ENCODE data around the gene DES. TPM values are rescaled to one million over a fixed set of nuclear protein-coding genes. Genes with fewer than 3 reads are reported as not detected.

DES gene
- total RNA-seq, 1 experiment from 2014 or later, result not detected

DNA sequence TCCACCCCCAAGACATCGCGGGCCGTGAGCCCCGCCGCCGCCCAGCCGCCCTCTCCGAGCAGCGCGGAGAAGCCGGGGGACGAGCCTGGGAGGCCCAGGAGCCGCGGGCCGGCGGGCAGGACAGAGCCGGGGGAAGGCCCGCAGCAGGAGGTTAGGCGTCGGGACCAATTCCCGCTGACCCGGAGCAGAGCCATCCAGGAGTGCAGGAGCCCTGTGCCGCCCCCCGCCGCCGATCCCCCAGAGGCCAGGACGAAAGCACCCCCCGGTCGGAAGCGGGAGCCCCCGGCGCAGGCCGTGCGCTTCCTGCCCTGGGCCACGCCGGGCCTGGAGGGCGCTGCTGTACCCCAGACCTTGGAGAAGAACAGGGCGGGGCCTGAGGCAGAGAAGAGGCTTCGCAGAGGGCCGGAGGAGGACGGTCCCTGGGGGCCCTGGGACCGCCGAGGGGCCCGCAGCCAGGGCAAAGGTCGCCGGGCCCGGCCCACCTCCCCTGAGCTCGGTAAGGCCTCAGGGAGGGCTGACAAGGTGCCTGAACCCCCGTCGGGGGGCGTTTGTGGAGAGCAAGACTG lies 30.7 kb downstream of the DES start:
- TF ChIP-seq, protein P1, sequence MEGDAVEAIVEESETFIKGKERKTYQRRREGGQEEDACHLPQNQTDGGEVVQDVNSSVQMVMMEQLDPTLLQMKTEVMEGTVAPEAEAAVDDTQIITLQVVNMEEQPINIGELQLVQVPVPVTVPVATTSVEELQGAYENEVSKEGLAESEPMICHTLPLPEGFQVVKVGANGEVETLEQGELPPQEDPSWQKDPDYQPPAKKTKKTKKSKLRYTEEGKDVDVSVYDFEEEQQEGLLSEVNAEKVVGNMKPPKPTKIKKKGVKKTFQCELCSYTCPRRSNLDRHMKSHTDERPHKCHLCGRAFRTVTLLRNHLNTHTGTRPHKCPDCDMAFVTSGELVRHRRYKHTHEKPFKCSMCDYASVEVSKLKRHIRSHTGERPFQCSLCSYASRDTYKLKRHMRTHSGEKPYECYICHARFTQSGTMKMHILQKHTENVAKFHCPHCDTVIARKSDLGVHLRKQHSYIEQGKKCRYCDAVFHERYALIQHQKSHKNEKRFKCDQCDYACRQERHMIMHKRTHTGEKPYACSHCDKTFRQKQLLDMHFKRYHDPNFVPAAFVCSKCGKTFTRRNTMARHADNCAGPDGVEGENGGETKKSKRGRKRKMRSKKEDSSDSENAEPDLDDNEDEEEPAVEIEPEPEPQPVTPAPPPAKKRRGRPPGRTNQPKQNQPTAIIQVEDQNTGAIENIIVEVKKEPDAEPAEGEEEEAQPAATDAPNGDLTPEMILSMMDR (conservative IDR thresholded peaks at IDR 0.05; ENCODE audit: low read depth, low read length), result no peak
- TF ChIP-seq EZH2phosphoT487 (IDR thresholded peaks at IDR 0.05; ENCODE audit: borderline replicate concordance, low read length), result no peak
- TF ChIP-seq EZH2 (IDR thresholded peaks at IDR 0.05; ENCODE audit: low read length, unreplicated experiment), result no peak
- H2AFZ ChIP-seq (ENCODE audit: low read length), result no peak overlapping the region
- H3K36me3 ChIP-seq (ENCODE audit: low read depth, low read length), result 0 out of 2 replicates have a peak, but pooled peaks cover 2% of the 10 kb centered on the region
- no TSS peak for BruUV-seq (replicated peaks)
- no peak for DNase-seq
- no peaks in the 10 kb centered on the region for H3K79me2 ChIP-seq (ENCODE audit: low read length)
- ChIA-PET POLR2A (ENCODE audit: unreplicated experiment) (no interaction called here), CTCF (no interaction called here)
- H3K4me1 ChIP-seq (ENCODE audit: insufficient read depth, low read length), result peaks cover 31% of the 10 kb centered on the region
- H3K27ac ChIP-seq (ENCODE audit: low read length), result no peak overlapping the region
- intact Hi-C loops (cut with micrococcal nuclease), result no loop called here
- no peak overlapping the region for H3K9ac ChIP-seq (ENCODE audit: low read length)
- H3K9me2 ChIP-seq (replicated peaks; ENCODE audit: low read length), result no peaks in the 10 kb centered on the region
- H3F3A ChIP-seq (ENCODE audit: low read length, unreplicated experiment), result no peaks in the 10 kb centered on the region
- H3K9me3 ChIP-seq (ENCODE audit: low read length), result no peaks in the 10 kb centered on the region
- no peak overlapping the region for H3K4me2 ChIP-seq (ENCODE audit: low read length)
- no peak for ATAC-seq
- H3K27me3 ChIP-seq (ENCODE audit: low read length), result no peaks in the 10 kb centered on the region
- H3K4me3 ChIP-seq (ENCODE audit: low read length), result no peak overlapping the region
- H4K20me1 ChIP-seq (ENCODE audit: low read length), result no peaks in the 10 kb centered on the region

DNA sequence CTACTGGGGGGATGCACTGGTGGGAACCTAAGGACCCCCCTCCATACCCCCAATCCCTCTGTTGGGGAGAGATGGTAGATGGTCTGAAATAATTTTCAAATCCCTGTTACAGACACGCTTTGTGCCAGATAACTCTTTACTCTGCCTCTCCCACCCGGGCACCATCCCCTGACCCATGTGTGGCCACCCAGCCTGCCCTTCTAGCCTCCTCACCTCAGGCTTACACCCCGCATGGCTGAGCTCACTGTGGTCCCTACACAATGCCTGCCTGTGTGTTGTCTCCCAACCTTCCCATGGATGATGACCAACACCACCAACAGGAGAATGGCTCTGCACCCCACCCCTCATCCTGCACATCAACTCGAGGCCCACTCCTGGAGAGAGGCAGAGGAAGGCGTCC lies 31.4 kb downstream of the DES start:
- Histone ChIP-seq H3K4me1 (ENCODE audit: insufficient read depth, low read length) (peaks cover 38% of the 10 kb centered on the region), H3K79me2 (ENCODE audit: low read length) (no peaks in the 10 kb centered on the region), H3F3A (ENCODE audit: low read length, unreplicated experiment) (no peaks in the 10 kb centered on the region), H3K27ac (ENCODE audit: low read length) (no peak overlapping the region), H3K36me3 (ENCODE audit: low read depth, low read length) (0 out of 2 replicates have a peak, but pooled peaks cover 2% of the 10 kb centered on the region), H3K9me2 (replicated peaks; ENCODE audit: low read length) (no peaks in the 10 kb centered on the region), H3K27me3 (ENCODE audit: low read length) (no peaks in the 10 kb centered on the region), H4K20me1 (ENCODE audit: low read length) (no peaks in the 10 kb centered on the region), H3K4me2 (ENCODE audit: low read length) (no peak overlapping the region), H2AFZ (ENCODE audit: low read length) (no peak overlapping the region), H3K4me3 (ENCODE audit: low read length) (no peak overlapping the region), H3K9me3 (ENCODE audit: low read length) (no peaks in the 10 kb centered on the region), H3K9ac (ENCODE audit: low read length) (no peak overlapping the region)
- ChIA-PET POLR2A (ENCODE audit: unreplicated experiment) (no interaction called here), CTCF (no interaction called here)
- BruUV-seq (replicated peaks), result no TSS peak
- no peak for DNase-seq
- intact Hi-C loops (cut with micrococcal nuclease), result no loop called here
- TF ChIP-seq, protein P1 (conservative IDR thresholded peaks at IDR 0.05; ENCODE audit: low read depth, low read length), result no peak
- no peak for TF ChIP-seq EZH2 (IDR thresholded peaks at IDR 0.05; ENCODE audit: low read length, unreplicated experiment)
- no peak for TF ChIP-seq EZH2phosphoT487 (IDR thresholded peaks at IDR 0.05; ENCODE audit: borderline replicate concordance, low read length)
- ATAC-seq, result no peak

DNA sequence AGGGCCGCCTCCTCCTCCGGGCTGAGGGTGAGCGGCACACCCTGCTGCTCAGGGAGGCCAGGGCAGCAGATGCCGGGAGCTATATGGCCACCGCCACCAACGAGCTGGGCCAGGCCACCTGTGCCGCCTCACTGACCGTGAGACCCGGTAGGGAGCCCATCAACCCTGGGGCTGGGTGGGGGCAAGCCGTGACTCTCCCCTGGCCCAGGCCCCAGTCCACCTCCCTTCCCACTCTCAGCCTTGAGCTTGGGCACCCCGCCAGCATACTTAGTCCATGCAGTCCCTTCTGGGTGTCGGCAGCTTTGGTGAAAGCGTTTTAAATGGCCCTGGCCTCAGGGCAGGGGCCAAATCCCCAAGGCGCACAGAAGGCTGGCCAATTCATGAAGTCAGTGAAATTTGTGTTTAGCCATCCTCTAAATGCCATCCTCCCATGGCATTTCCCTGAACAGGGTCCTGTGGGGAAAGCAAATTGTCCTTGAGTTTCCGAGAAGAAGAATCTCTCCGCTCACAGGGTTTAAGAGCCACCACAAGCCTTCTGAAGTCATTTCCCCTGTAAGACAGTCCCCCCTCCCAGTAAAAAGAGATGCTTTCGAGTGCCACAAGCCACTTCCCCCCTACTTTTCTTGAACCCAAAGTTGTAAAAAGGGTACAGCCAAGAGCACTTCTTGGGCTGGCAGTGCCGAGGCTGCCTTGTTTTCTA lies 33.6 kb downstream of the DES start:
- no peaks in the 10 kb centered on the region for H4K20me1 ChIP-seq (ENCODE audit: low read length)
- BruUV-seq (replicated peaks), result no TSS peak
- no peaks in the 10 kb centered on the region for H3K9me2 ChIP-seq (replicated peaks; ENCODE audit: low read length)
- peak overlapping the region; percentile 23; the same call in 1 of the 2 replicates for H3K9ac ChIP-seq (ENCODE audit: low read length)
- ChIA-PET CTCF (interaction anchor here (0.5 kb wide), 1 partner anchor 107 kb away, joined by 3 read pairs; no protein-coding TSS in a partner anchor), POLR2A (ENCODE audit: unreplicated experiment) (no interaction called here)
- H3K27me3 ChIP-seq (ENCODE audit: low read length), result no peaks in the 10 kb centered on the region
- H3K4me1 ChIP-seq (ENCODE audit: insufficient read depth, low read length), result peaks cover 39% of the 10 kb centered on the region
- DNase-seq (no peak), ATAC-seq (no peak)
- intact Hi-C loops (cut with micrococcal nuclease), result loop anchor here (2.0 kb wide), 1 partner anchor 49 kb away; no protein-coding TSS in a partner anchor
- no peak overlapping the region for H2AFZ ChIP-seq (ENCODE audit: low read length)
- TF ChIP-seq EZH2 (IDR thresholded peaks at IDR 0.05; ENCODE audit: low read length, unreplicated experiment) (no peak), EZH2phosphoT487 (IDR thresholded peaks at IDR 0.05; ENCODE audit: borderline replicate concordance, low read length) (no peak)
- TF ChIP-seq, protein P1 (conservative IDR thresholded peaks at IDR 0.05; ENCODE audit: low read depth, low read length), result no peak
- H3K36me3 ChIP-seq (ENCODE audit: low read depth, low read length), result peaks cover 2% of the 10 kb centered on the region; the same call in 1 of the 2 replicates
- H3K9me3 ChIP-seq (ENCODE audit: low read length), result no peaks in the 10 kb centered on the region
- 0 out of 2 replicates have a peak overlapping the region, but pooled peaks have one; percentile 30 for H3K4me2 ChIP-seq (ENCODE audit: low read length)
- no peak overlapping the region for H3K4me3 ChIP-seq (ENCODE audit: low read length)
- no peaks in the 10 kb centered on the region for H3K79me2 ChIP-seq (ENCODE audit: low read length)
- no peaks in the 10 kb centered on the region for H3F3A ChIP-seq (ENCODE audit: low read length, unreplicated experiment)
- peak overlapping the region; percentile 92 for H3K27ac ChIP-seq (ENCODE audit: low read length)
